K562 (cell line): ENCODE results near the gene SLC22A1. TPM values are rescaled to one million over a fixed set of nuclear protein-coding genes. Genes with fewer than 3 reads are reported as not detected.

ENCODE experiments used
- EP400 ChIP-seq: fragments of 450-650 bp; IDR thresholded peaks from 2 replicates; pipeline ENCODE4 v1.6.1; 2017; ENCODE audit warnings: antibody characterized with exemption, mild to moderate bottlenecking, moderate library complexity
- ERF ChIP-seq: fragments of 450-650 bp; formaldehyde crosslinking; IDR thresholded peaks from 2 replicates; pipeline ENCODE4 v1.4.0; 2020; ENCODE audit warnings: mild to moderate bottlenecking, mixed read lengths
- PHF8 ChIP-seq: fragments of 200-600 bp; sonication (generic); IDR thresholded peaks from 2 replicates; pipeline ENCODE4 v1.6.1; 2012; ENCODE audit warnings: mixed run types, mild to moderate bottlenecking, inconsistent platforms, low read length, moderate library complexity, borderline replicate concordance
- ZNF224 ChIP-seq: sonication (generic); formaldehyde crosslinking; IDR thresholded peaks from 2 replicates; pipeline ENCODE4 v1.8.0; 2022; ENCODE audit warnings: mild to moderate bottlenecking, missing genetic modification reagents
- polyA plus RNA-seq, 8 experiments: library from polyadenylated mRNA; depleted of rRNA in 4 of 8; stranded (reverse) in 5 of 8; unstranded in 3 of 8; fragments of >200 nt; fragmentation: Nextera tagmentation in 2 of 8; fragmentation: Illumina TruSeq in 1 of 8; extraction: Ambion mirVana in 2 of 8; extraction: Trizol in 1 of 8; gene quantifications; 2 replicates each; pipeline versions ENCODE4 v1.2.1 to v1.2.3, GENCODE V29; 2011 to 2014; ENCODE audit warnings: inconsistent platforms in 1 of 8, missing spikeins in 1 of 8
- total RNA-seq, 7 experiments: library from RNA; depleted of rRNA in 6 of 7; stranded (reverse); fragments of >200 nt in 6 of 7; fragmentation: Illumina TruSeq in 2 of 7; extraction: Trizol in 2 of 7; gene quantifications; 2 replicates each; pipeline versions ENCODE4 v1.2.1 to v1.2.3, GENCODE V29; 2011 to 2021; ENCODE audit warnings: low replicate concordance in 1 of 7
- TF ChIP-seq, protein P1 (sequence below): fragments of 450-650 bp; formaldehyde crosslinking; IDR thresholded peaks from 2 replicates; pipeline ENCODE4 v1.4.0; 2022; ENCODE audit warnings: missing genetic modification characterization
- TF ChIP-seq, protein P2 (sequence below): fragments of 450-650 bp; IDR thresholded peaks from 2 replicates; pipeline ENCODE4 v1.6.1; 2016; ENCODE audit warnings: mild to moderate bottlenecking, moderate library complexity
- TF ChIP-seq, protein P3 (sequence below): sonication (generic); formaldehyde crosslinking; IDR thresholded peaks from 2 replicates; pipeline ENCODE4 v1.8.1; 2023; ENCODE audit warnings: mild to moderate bottlenecking, missing genetic modification reagents

SLC22A1 gene
- total and polyA plus RNA-seq, 9 of the 15 experiments (the other 6 are each of a cell fraction or from before 2014, with no cell fraction given), result 0.11 to 0.60 (median 0.26) TPM; not detected in 4

DNA sequence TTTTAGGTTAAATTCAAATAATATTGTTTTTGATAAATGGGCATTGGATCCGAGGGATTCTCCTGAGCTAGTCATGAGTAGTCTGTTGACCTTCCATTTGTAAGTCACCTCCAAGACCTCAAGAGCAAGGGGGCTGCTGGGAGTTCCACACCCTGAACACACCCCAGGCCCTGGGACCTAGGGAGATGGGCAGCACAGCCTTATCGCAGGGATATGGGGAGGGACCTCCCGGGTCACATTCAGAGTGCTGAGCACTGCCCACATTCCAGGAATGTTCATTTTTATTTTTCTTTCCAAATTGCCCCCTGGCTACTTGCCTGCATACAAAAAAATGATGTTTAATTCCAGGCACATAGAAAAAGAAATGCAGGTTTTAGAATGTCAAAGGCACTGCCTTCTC is 81.5 kb downstream of the SLC22A1 start (continued):
- TF ChIP-seq, protein P1, sequence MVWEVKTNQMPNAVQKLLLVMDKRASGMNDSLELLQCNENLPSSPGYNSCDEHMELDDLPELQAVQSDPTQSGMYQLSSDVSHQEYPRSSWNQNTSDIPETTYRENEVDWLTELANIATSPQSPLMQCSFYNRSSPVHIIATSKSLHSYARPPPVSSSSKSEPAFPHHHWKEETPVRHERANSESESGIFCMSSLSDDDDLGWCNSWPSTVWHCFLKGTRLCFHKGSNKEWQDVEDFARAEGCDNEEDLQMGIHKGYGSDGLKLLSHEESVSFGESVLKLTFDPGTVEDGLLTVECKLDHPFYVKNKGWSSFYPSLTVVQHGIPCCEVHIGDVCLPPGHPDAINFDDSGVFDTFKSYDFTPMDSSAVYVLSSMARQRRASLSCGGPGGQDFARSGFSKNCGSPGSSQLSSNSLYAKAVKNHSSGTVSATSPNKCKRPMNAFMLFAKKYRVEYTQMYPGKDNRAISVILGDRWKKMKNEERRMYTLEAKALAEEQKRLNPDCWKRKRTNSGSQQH (CRISPR knock-in tag), result no peak
- TF ChIP-seq ZNF224 (no peak), PHF8 (no peak), ERF (CRISPR knock-in tag) (no peak), EP400 (no peak)
- TF ChIP-seq, protein P2, sequence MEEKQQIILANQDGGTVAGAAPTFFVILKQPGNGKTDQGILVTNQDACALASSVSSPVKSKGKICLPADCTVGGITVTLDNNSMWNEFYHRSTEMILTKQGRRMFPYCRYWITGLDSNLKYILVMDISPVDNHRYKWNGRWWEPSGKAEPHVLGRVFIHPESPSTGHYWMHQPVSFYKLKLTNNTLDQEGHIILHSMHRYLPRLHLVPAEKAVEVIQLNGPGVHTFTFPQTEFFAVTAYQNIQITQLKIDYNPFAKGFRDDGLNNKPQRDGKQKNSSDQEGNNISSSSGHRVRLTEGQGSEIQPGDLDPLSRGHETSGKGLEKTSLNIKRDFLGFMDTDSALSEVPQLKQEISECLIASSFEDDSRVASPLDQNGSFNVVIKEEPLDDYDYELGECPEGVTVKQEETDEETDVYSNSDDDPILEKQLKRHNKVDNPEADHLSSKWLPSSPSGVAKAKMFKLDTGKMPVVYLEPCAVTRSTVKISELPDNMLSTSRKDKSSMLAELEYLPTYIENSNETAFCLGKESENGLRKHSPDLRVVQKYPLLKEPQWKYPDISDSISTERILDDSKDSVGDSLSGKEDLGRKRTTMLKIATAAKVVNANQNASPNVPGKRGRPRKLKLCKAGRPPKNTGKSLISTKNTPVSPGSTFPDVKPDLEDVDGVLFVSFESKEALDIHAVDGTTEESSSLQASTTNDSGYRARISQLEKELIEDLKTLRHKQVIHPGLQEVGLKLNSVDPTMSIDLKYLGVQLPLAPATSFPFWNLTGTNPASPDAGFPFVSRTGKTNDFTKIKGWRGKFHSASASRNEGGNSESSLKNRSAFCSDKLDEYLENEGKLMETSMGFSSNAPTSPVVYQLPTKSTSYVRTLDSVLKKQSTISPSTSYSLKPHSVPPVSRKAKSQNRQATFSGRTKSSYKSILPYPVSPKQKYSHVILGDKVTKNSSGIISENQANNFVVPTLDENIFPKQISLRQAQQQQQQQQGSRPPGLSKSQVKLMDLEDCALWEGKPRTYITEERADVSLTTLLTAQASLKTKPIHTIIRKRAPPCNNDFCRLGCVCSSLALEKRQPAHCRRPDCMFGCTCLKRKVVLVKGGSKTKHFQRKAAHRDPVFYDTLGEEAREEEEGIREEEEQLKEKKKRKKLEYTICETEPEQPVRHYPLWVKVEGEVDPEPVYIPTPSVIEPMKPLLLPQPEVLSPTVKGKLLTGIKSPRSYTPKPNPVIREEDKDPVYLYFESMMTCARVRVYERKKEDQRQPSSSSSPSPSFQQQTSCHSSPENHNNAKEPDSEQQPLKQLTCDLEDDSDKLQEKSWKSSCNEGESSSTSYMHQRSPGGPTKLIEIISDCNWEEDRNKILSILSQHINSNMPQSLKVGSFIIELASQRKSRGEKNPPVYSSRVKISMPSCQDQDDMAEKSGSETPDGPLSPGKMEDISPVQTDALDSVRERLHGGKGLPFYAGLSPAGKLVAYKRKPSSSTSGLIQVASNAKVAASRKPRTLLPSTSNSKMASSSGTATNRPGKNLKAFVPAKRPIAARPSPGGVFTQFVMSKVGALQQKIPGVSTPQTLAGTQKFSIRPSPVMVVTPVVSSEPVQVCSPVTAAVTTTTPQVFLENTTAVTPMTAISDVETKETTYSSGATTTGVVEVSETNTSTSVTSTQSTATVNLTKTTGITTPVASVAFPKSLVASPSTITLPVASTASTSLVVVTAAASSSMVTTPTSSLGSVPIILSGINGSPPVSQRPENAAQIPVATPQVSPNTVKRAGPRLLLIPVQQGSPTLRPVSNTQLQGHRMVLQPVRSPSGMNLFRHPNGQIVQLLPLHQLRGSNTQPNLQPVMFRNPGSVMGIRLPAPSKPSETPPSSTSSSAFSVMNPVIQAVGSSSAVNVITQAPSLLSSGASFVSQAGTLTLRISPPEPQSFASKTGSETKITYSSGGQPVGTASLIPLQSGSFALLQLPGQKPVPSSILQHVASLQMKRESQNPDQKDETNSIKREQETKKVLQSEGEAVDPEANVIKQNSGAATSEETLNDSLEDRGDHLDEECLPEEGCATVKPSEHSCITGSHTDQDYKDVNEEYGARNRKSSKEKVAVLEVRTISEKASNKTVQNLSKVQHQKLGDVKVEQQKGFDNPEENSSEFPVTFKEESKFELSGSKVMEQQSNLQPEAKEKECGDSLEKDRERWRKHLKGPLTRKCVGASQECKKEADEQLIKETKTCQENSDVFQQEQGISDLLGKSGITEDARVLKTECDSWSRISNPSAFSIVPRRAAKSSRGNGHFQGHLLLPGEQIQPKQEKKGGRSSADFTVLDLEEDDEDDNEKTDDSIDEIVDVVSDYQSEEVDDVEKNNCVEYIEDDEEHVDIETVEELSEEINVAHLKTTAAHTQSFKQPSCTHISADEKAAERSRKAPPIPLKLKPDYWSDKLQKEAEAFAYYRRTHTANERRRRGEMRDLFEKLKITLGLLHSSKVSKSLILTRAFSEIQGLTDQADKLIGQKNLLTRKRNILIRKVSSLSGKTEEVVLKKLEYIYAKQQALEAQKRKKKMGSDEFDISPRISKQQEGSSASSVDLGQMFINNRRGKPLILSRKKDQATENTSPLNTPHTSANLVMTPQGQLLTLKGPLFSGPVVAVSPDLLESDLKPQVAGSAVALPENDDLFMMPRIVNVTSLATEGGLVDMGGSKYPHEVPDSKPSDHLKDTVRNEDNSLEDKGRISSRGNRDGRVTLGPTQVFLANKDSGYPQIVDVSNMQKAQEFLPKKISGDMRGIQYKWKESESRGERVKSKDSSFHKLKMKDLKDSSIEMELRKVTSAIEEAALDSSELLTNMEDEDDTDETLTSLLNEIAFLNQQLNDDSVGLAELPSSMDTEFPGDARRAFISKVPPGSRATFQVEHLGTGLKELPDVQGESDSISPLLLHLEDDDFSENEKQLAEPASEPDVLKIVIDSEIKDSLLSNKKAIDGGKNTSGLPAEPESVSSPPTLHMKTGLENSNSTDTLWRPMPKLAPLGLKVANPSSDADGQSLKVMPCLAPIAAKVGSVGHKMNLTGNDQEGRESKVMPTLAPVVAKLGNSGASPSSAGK, result no peak
- TF ChIP-seq, protein P3, sequence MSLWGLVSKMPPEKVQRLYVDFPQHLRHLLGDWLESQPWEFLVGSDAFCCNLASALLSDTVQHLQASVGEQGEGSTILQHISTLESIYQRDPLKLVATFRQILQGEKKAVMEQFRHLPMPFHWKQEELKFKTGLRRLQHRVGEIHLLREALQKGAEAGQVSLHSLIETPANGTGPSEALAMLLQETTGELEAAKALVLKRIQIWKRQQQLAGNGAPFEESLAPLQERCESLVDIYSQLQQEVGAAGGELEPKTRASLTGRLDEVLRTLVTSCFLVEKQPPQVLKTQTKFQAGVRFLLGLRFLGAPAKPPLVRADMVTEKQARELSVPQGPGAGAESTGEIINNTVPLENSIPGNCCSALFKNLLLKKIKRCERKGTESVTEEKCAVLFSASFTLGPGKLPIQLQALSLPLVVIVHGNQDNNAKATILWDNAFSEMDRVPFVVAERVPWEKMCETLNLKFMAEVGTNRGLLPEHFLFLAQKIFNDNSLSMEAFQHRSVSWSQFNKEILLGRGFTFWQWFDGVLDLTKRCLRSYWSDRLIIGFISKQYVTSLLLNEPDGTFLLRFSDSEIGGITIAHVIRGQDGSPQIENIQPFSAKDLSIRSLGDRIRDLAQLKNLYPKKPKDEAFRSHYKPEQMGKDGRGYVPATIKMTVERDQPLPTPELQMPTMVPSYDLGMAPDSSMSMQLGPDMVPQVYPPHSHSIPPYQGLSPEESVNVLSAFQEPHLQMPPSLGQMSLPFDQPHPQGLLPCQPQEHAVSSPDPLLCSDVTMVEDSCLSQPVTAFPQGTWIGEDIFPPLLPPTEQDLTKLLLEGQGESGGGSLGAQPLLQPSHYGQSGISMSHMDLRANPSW (CRISPR knock-in tag), result no peak
